Measurements from ENCODE around the gene FBXW2.
"Not testable (repeated sequence)": the region's sequence is repeated elsewhere in the genome, so short reads cannot be mapped to it uniquely, and the experiment has no call there.

Gene FBXW2

GRCh38 chr9:120792898-120793765, at the start of gene FBXW2:
FBXW2 (minus strand) TSS chr9:120793416; CDS start chr9:120788258, 5,158 bp downstream.
- DNase-seq (ENCODE audit: low read depth), result peak; percentile 72

GRCh38 chr9:120841930-120842684, 48.9 kb upstream of the FBXW2 start:
- DNase-seq (ENCODE audit: low read depth), result no peak

GRCh38 chr9:120839146-120839545, 45.9 kb upstream of the FBXW2 start:
- no peak for DNase-seq (ENCODE audit: low read depth)

- DNase-seq (ENCODE audit: low read depth), result no peak
Measured at GRCh38 chr9:120837921-120838320, 44.7 kb upstream of the FBXW2 start.

GRCh38 chr9:120833325-120833724, 40.1 kb upstream of the FBXW2 start:
- DNase-seq (ENCODE audit: low read depth), result no peak

- DNase-seq (ENCODE audit: low read depth), result no peak
Measured at GRCh38 chr9:120832807-120833206, 39.6 kb upstream of the FBXW2 start.

GRCh38 chr9:120830865-120831264, 37.6 kb upstream of the FBXW2 start:
- DNase-seq (ENCODE audit: low read depth), result no peak

GRCh38 chr9:120830151-120830550, 36.9 kb upstream of the FBXW2 start:
- DNase-seq (ENCODE audit: low read depth), result no peak

GRCh38 chr9:120829650-120830049, 36.4 kb upstream of the FBXW2 start:
- DNase-seq (ENCODE audit: low read depth), result no peak

GRCh38 chr9:120820095-120820494, 26.9 kb upstream of the FBXW2 start:
- no peak for DNase-seq (ENCODE audit: low read depth)

GRCh38 chr9:120818595-120818994, 25.4 kb upstream of the FBXW2 start:
- no peak for DNase-seq (ENCODE audit: low read depth)

GRCh38 chr9:120815075-120815474, 21.9 kb upstream of the FBXW2 start:
- DNase-seq (ENCODE audit: low read depth), result no peak

GRCh38 chr9:120808931-120809330, 15.7 kb upstream of the FBXW2 start:
- DNase-seq (ENCODE audit: low read depth), result no peak

GRCh38 chr9:120807607-120808379, 14.6 kb upstream of the FBXW2 start:
- no peak for DNase-seq (ENCODE audit: low read depth)

- not testable (repeated sequence) for DNase-seq (ENCODE audit: low read depth)
Measured at GRCh38 chr9:120804784-120805363, 11.7 kb upstream of the FBXW2 start.

- DNase-seq (ENCODE audit: low read depth), result no peak
Measured at GRCh38 chr9:120801441-120801840, 8.2 kb upstream of the FBXW2 start.

GRCh38 chr9:120791161-120791560, 2.1 kb downstream of the FBXW2 start:
- no peak for DNase-seq (ENCODE audit: low read depth)

GRCh38 chr9:120787933-120788332, 5.3 kb downstream of the FBXW2 start:
- DNase-seq (ENCODE audit: low read depth), result no peak

GRCh38 chr9:120783602-120784047, 9.6 kb downstream of the FBXW2 start:
- no peak for DNase-seq (ENCODE audit: low read depth)

GRCh38 chr9:120781236-120781635, 12.0 kb downstream of the FBXW2 start:
- DNase-seq (ENCODE audit: low read depth), result no peak

- DNase-seq (ENCODE audit: low read depth), result no peak
Measured at GRCh38 chr9:120780367-120780766, 12.8 kb downstream of the FBXW2 start.

GRCh38 chr9:120779227-120779626, 14.0 kb downstream of the FBXW2 start:
- no peak for DNase-seq (ENCODE audit: low read depth)

All from stimulated activated CD4-positive, alpha-beta T cell treated with anti-CD3 and anti-CD28 coated beads, Interleukin-2, amount 100 ng/mL, for 4 hours (primary cell).